HepG2 (cell line): ENCODE measurements around the gene SLC25A18. TPM values are rescaled to one million over a fixed set of nuclear protein-coding genes. Genes with fewer than 3 reads are reported as not detected.

ENCODE experiments used
- ETV5 ChIP-seq: IDR thresholded peaks from 2 replicates; pipeline ENCODE4 v1.6.1; 2018; ENCODE audit warnings: missing biosample characterization, missing genetic modification reagents, inconsistent platforms, borderline replicate concordance
- HNF1A ChIP-seq, 2 experiments: sonication (generic) in 1 of 2; formaldehyde crosslinking in 1 of 2; IDR thresholded peaks; 2 replicates each; pipeline versions ENCODE4 v1.4.0 to v1.6.1; 2016 to 2020; ENCODE audit warnings: borderline replicate concordance in 1 of 2, low read depth in 1 of 2, mild to moderate bottlenecking in 1 of 2, missing genetic modification reagents in 1 of 2
- HNRNPUL1 ChIP-seq: fragments of 200-400 bp; formaldehyde crosslinking; IDR thresholded peaks from 2 replicates; pipeline ENCODE4 v1.6.1; 2017; ENCODE audit warnings: low read depth, mild to moderate bottlenecking, low read length, moderate library complexity
- ISL2 ChIP-seq: sonication (generic); formaldehyde crosslinking; IDR thresholded peaks from 2 replicates; pipeline ENCODE4 v1.5.0; 2020; ENCODE audit warnings: missing genetic modification reagents
- MED1 ChIP-seq: sonication (generic); formaldehyde crosslinking; IDR thresholded peaks from 2 replicates; pipeline ENCODE4 v1.4.0; 2020; ENCODE audit warnings: missing genetic modification reagents
- MIER2 ChIP-seq: IDR thresholded peaks from 2 replicates; pipeline ENCODE4 v1.6.1; 2016; ENCODE audit warnings: missing biosample characterization, missing genetic modification reagents
- MNT ChIP-seq: fragments of 450-650 bp; IDR thresholded peaks from 2 replicates; pipeline ENCODE4 v1.6.1; 2016
- NAIF1 ChIP-seq: sonication (generic); formaldehyde crosslinking; IDR thresholded peaks from 2 replicates; pipeline ENCODE4 v1.5.0; 2020; ENCODE audit warnings: mild to moderate bottlenecking, missing genetic modification reagents, borderline replicate concordance
- PCBP2 ChIP-seq: fragments of 200-400 bp; formaldehyde crosslinking; optimal IDR thresholded peaks from 2 replicates; pipeline ENCODE3; 2018; ENCODE audit warnings: low read length, low read depth; ENCODE audit not compliant: poor library complexity, severe bottlenecking
- REPIN1 ChIP-seq: sonication (generic); formaldehyde crosslinking; IDR thresholded peaks from 2 replicates; pipeline ENCODE4 v1.8.0; 2022; ENCODE audit warnings: missing genetic modification reagents, low read depth, mild to moderate bottlenecking, borderline replicate concordance
- SOX13 ChIP-seq, 3 experiments: fragments of 450-650 bp in 1 of 3; sonication (generic) in 1 of 3; formaldehyde crosslinking in 1 of 3; IDR thresholded peaks in 2 of 3; conservative IDR thresholded peaks in 1 of 3; 2 replicates each; pipeline versions ENCODE4 v1.5.0 to v1.6.1; 2016 to 2020; ENCODE audit warnings: antibody characterized with exemption in 1 of 3, mild to moderate bottlenecking in 1 of 3, missing compliant biosample characterization in 1 of 3, missing genetic modification reagents in 1 of 3, moderate library complexity in 1 of 3
- TFDP2 ChIP-seq: sonication (generic); formaldehyde crosslinking; IDR thresholded peaks from 2 replicates; pipeline ENCODE4 v1.4.0; 2020; ENCODE audit warnings: missing genetic modification reagents
- ZBTB26 ChIP-seq: IDR thresholded peaks from 2 replicates; pipeline ENCODE4 v1.6.1; 2016; ENCODE audit warnings: missing compliant biosample characterization, missing genetic modification reagents, borderline replicate concordance
- ZNF414 ChIP-seq: sonication (generic); formaldehyde crosslinking; IDR thresholded peaks from 2 replicates; pipeline ENCODE4 v1.5.0; 2020; ENCODE audit warnings: missing genetic modification reagents
- ZNF558 ChIP-seq: sonication (generic); formaldehyde crosslinking; IDR thresholded peaks from 2 replicates; pipeline ENCODE4 v1.9.0; 2022; ENCODE audit warnings: mild to moderate bottlenecking, missing genetic modification reagents, borderline replicate concordance
- polyA plus RNA-seq, 8 experiments: library from polyadenylated mRNA; depleted of rRNA in 3 of 8; stranded (reverse) in 7 of 8; unstranded in 1 of 8; fragments of >200 nt; fragmentation: Illumina TruSeq in 4 of 8; extraction: Trizol in 4 of 8; gene quantifications; 2 replicates each; pipeline versions ENCODE4 v1.2.1 to v1.2.3, GENCODE V29; 2011 to 2016; ENCODE audit warnings: low read depth in 4 of 8, missing spikeins in 1 of 8, mixed read lengths in 1 of 8; ENCODE audit not compliant: insufficient read depth in 1 of 8
- total RNA-seq, 5 experiments: library from RNA; depleted of rRNA; stranded (reverse); fragments of >200 nt; fragmentation: Illumina TruSeq; extraction: Trizol; gene quantifications; 2 replicates each; pipeline ENCODE4 v1.2.3, GENCODE V29; 2016; ENCODE audit warnings: low read depth in 1 of 5
- TF ChIP-seq, protein P1 (sequence below): sonication (generic); formaldehyde crosslinking; IDR thresholded peaks from 2 replicates; pipeline ENCODE4 v1.8.1; 2023; ENCODE audit warnings: mild to moderate bottlenecking, missing genetic modification reagents

SLC25A18 gene
- total and polyA plus RNA-seq, 2 of the 13 experiments (the other 11 are each of a cell fraction or from before 2014, with no cell fraction given) = 0.28 to 0.75 TPM

- TF ChIP-seq NAIF1 (CRISPR knock-in tag) (no peak), REPIN1 (no peak), ZNF558 (CRISPR knock-in tag) (0 out of 2 replicates have a peak, but pooled peaks have one; percentile 17), HNF1A (IDR thresholded peaks at IDR 0.05; ENCODE audit: low read depth) (0 out of 2 replicates have a peak, but pooled peaks have one; percentile 13), HNF1A (CRISPR knock-in tag; IDR thresholded peaks at IDR 0.05; ENCODE audit: borderline replicate concordance) (no peak), PCBP2 (no peak), MNT (no peak), ZNF414 (CRISPR knock-in tag) (peak; percentile 32; the same call in 1 of the 2 replicates), TFDP2 (CRISPR knock-in tag) (no peak), ZBTB26 (0 out of 2 replicates have a peak, but pooled peaks have one; percentile 15), ISL2 (CRISPR knock-in tag) (no peak), MED1 (peak; percentile 58), MIER2 (CRISPR knock-in tag) (no peak), ETV5 (CRISPR knock-in tag) (no peak), SOX13 (IDR thresholded peaks at IDR 0.05) (no peak), SOX13 (CRISPR knock-in tag; conservative IDR thresholded peaks at IDR 0.05 in 1 of 2, IDR thresholded peaks at IDR 0.05 in 1 of 2) (peak in 1 of 2 experiments; percentile 31; a peak in 1 of 4 replicates), HNRNPUL1 (no peak)
- TF ChIP-seq, protein P1, sequence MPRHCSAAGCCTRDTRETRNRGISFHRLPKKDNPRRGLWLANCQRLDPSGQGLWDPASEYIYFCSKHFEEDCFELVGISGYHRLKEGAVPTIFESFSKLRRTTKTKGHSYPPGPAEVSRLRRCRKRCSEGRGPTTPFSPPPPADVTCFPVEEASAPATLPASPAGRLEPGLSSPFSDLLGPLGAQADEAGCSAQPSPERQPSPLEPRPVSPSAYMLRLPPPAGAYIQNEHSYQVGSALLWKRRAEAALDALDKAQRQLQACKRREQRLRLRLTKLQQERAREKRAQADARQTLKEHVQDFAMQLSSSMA (CRISPR knock-in tag) = no peak
These were observed at the start of gene SLC25A18 (continued) for GRCh38 chr22:17562906-17563870.
